IMR-90 (cell line): ENCODE results near the gene UBR1.

ENCODE experiments used
- BHLHE40 ChIP-seq: fragments of 150-350 bp; IDR thresholded peaks from 2 replicates; pipeline ENCODE4 v1.6.1; 2016; ENCODE audit warnings: mild to moderate bottlenecking, low read depth, low read length
- CEBPB ChIP-seq: IDR thresholded peaks from 2 replicates; pipeline ENCODE4 v1.6.1; 2012; ENCODE audit warnings: low read depth, low read length, improper control_type of control experiment
- POLR2A ChIP-seq: IDR thresholded peaks from 2 replicates; pipeline ENCODE4 v1.6.1; 2012; ENCODE audit warnings: mild to moderate bottlenecking, low read depth, low read length
- RAD21 ChIP-seq: IDR thresholded peaks from 2 replicates; pipeline ENCODE4 v1.6.1; 2012; ENCODE audit warnings: low read length, improper control_type of control experiment
- RCOR1 ChIP-seq: IDR thresholded peaks from 2 replicates; pipeline ENCODE4 v1.6.1; 2012; ENCODE audit warnings: mild to moderate bottlenecking, low read length, improper control_type of control experiment; ENCODE audit not compliant: insufficient replicate concordance
- RFX5 ChIP-seq: IDR thresholded peaks from 2 replicates; pipeline ENCODE4 v1.8.0; 2012; ENCODE audit warnings: low read depth, mild to moderate bottlenecking, low read length, moderate library complexity
- TF ChIP-seq, protein P1 (sequence below): conservative IDR thresholded peaks from 2 replicates; pipeline ENCODE4 v1.5.1; 2012; ENCODE audit warnings: mild to moderate bottlenecking, low read depth, low read length, improper control_type of control experiment
- TF ChIP-seq, protein P2 (sequence below): fragments of 150-350 bp; IDR thresholded peaks from 2 replicates; pipeline ENCODE4 v1.6.1; 2017; ENCODE audit warnings: mild to moderate bottlenecking, antibody characterized with exemption, low read length, low read depth

DNA sequence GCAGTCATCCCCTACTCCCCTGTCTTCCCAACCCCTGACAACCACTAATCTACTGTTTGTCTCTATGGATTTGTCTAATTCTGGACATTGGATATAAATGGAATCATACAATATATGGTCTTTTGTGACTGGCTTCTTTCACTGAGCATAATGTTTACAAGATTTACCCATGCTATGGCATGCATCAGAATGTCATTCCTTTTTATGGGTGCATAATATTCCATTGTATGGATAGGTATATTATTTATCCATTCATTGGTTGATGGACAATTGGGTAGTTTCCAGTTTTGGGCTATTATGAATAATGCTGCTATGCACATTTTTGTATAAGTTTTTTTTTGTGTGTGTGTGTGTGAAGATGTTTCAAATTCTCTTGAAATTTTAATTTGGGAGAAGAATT is 168.7 kb downstream of the UBR1 start:
- TF ChIP-seq, protein P1, sequence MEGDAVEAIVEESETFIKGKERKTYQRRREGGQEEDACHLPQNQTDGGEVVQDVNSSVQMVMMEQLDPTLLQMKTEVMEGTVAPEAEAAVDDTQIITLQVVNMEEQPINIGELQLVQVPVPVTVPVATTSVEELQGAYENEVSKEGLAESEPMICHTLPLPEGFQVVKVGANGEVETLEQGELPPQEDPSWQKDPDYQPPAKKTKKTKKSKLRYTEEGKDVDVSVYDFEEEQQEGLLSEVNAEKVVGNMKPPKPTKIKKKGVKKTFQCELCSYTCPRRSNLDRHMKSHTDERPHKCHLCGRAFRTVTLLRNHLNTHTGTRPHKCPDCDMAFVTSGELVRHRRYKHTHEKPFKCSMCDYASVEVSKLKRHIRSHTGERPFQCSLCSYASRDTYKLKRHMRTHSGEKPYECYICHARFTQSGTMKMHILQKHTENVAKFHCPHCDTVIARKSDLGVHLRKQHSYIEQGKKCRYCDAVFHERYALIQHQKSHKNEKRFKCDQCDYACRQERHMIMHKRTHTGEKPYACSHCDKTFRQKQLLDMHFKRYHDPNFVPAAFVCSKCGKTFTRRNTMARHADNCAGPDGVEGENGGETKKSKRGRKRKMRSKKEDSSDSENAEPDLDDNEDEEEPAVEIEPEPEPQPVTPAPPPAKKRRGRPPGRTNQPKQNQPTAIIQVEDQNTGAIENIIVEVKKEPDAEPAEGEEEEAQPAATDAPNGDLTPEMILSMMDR = no peak
- TF ChIP-seq CEBPB = no peak
- TF ChIP-seq RAD21 = no peak
- no peak for TF ChIP-seq RFX5
- no peak for TF ChIP-seq POLR2A
- no peak for TF ChIP-seq RCOR1
- TF ChIP-seq, protein P2, sequence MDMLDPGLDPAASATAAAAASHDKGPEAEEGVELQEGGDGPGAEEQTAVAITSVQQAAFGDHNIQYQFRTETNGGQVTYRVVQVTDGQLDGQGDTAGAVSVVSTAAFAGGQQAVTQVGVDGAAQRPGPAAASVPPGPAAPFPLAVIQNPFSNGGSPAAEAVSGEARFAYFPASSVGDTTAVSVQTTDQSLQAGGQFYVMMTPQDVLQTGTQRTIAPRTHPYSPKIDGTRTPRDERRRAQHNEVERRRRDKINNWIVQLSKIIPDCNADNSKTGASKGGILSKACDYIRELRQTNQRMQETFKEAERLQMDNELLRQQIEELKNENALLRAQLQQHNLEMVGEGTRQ = no peak
- TF ChIP-seq BHLHE40 = no peak
